DOHH2 (cell line): ENCODE data around the gene NAE1.

Experiments used
- H3F3A ChIP-seq: fragments of 200-600 bp; sonication (generic), shearing (Covaris generic); 2 replicates; pipeline ENCODE4 v1.6.0; 2016; ENCODE audit warnings: antibody characterized with exemption, mild to moderate bottlenecking; ENCODE audit not compliant: control insufficient read depth, insufficient read depth
- H3K27ac ChIP-seq: fragments of 200-600 bp; sonication (generic); 2 replicates; pipeline ENCODE4 v1.5.1; 2014; ENCODE audit warnings: low read depth, mild to moderate bottlenecking, low read length, moderate library complexity
- H3K27me3 ChIP-seq: fragments of 200-600 bp; sonication (generic); 2 replicates; pipeline ENCODE4 v1.6.1; 2014; ENCODE audit warnings: mild to moderate bottlenecking, low read length, mixed read lengths; ENCODE audit not compliant: control insufficient read depth
- H3K36me3 ChIP-seq: fragments of 200-600 bp; sonication (generic); 2 replicates; pipeline ENCODE4 v1.6.1; 2014; ENCODE audit warnings: mild to moderate bottlenecking, low read length, moderate library complexity, mixed read lengths; ENCODE audit not compliant: control insufficient read depth
- H3K4me1 ChIP-seq: fragments of 200-600 bp; sonication (generic); 2 replicates; pipeline ENCODE4 v1.6.1; 2014; ENCODE audit warnings: mild to moderate bottlenecking, low read length, mixed read lengths; ENCODE audit not compliant: control insufficient read depth
- H3K4me2 ChIP-seq: fragments of 200-600 bp; sonication (generic); 2 replicates; pipeline ENCODE4 v1.6.0; 2014; ENCODE audit warnings: mild to moderate bottlenecking, low read length, moderate library complexity
- H3K4me3 ChIP-seq: fragments of 200-600 bp; sonication (generic); 2 replicates; pipeline ENCODE4 v1.5.1; 2014; ENCODE audit warnings: mild to moderate bottlenecking, low read length, mixed read lengths
- H3K79me2 ChIP-seq: fragments of 200-600 bp; sonication (generic); 2 replicates; pipeline ENCODE4 v1.6.1; 2014; ENCODE audit warnings: mild to moderate bottlenecking, low read length, mixed read lengths; ENCODE audit not compliant: control insufficient read depth
- H3K9me2 ChIP-seq: fragments of 200-600 bp; sonication (generic); replicated peaks from 2 replicates; pipeline ENCODE4 v1.6.1; 2014; ENCODE audit warnings: mild to moderate bottlenecking, low read length, mixed read lengths; ENCODE audit not compliant: control insufficient read depth
- H3K9me3 ChIP-seq: fragments of 200-600 bp; sonication (generic); 2 replicates; pipeline ENCODE4 v1.6.1; 2014; ENCODE audit warnings: antibody characterized with exemption, low read length, mixed read lengths; ENCODE audit not compliant: control insufficient read depth, insufficient read depth
- H4K20me1 ChIP-seq: fragments of 200-600 bp; sonication (generic); 2 replicates; pipeline ENCODE4 v1.6.0; 2014; ENCODE audit warnings: low read depth, mild to moderate bottlenecking, antibody characterized with exemption, low read length, moderate library complexity; ENCODE audit not compliant: control insufficient read depth, insufficient read depth
- CTCF ChIP-seq: fragments of 200-600 bp; sonication (generic); IDR thresholded peaks from one replicate; pipeline ENCODE4 v1.5.1; 2014; ENCODE audit warnings: antibody characterized with exemption, mild to moderate bottlenecking, low read depth, low read length; ENCODE audit not compliant: poor library complexity, severe bottlenecking
- EZH2phosphoT487 ChIP-seq: fragments of 200-600 bp; sonication (generic); IDR thresholded peaks from 2 replicates; pipeline ENCODE4 v1.6.1; 2017; ENCODE audit warnings: borderline replicate concordance, mild to moderate bottlenecking, antibody characterized with exemption, low read length, moderate library complexity, mixed read lengths

Gene NAE1

GRCh38 chr16:66873685-66874055 lies 42.9 kb upstream of the NAE1 start:
- Histone ChIP-seq H4K20me1 (no peaks in the 10 kb centered on the region), H3K36me3 (no peaks in the 10 kb centered on the region), H3K4me2 (peak overlapping the region; percentile 90; the same call in 1 of the 2 replicates), H3K4me3 (no peak overlapping the region; the same call in 1 of the 2 replicates), H3K27me3 (no peaks in the 10 kb centered on the region), H3K9me2 (no peaks in the 10 kb centered on the region), H3K79me2 (no peaks in the 10 kb centered on the region), H3K4me1 (peaks cover 47% of the 10 kb centered on the region), H3F3A (peaks cover 9% of the 10 kb centered on the region), H3K27ac (peak overlapping the region; percentile 50; the same call in 1 of the 2 replicates), H3K9me3 (no peaks in the 10 kb centered on the region)
- TF ChIP-seq EZH2phosphoT487 (no peak), CTCF (no peak)

GRCh38 chr16:66872943-66873684 lies 42.3 kb upstream of the NAE1 start:
- Histone ChIP-seq H3K27ac (peak overlapping the region; percentile 50), H3K27me3 (no peaks in the 10 kb centered on the region), H3K9me3 (no peaks in the 10 kb centered on the region), H3K4me1 (peaks cover 42% of the 10 kb centered on the region), H3K4me3 (peak overlapping the region; percentile 75), H3K79me2 (no peaks in the 10 kb centered on the region), H3K36me3 (no peaks in the 10 kb centered on the region), H3F3A (peaks cover 9% of the 10 kb centered on the region), H3K4me2 (peak overlapping the region; percentile 90), H4K20me1 (no peaks in the 10 kb centered on the region), H3K9me2 (no peaks in the 10 kb centered on the region)
- no peak; the same call in 1 of the 2 replicates for TF ChIP-seq EZH2phosphoT487
- peak; percentile 99 for TF ChIP-seq CTCF

- no peak overlapping the region for H3K27ac ChIP-seq
- no peaks in the 10 kb centered on the region for H3K9me2 ChIP-seq
- H3K4me3 ChIP-seq: peak overlapping the region; percentile 75
- TF ChIP-seq EZH2phosphoT487 (no peak), CTCF (no peak)
- H3K79me2 ChIP-seq: no peaks in the 10 kb centered on the region
- H3K27me3 ChIP-seq: no peaks in the 10 kb centered on the region
- H3K9me3 ChIP-seq: no peaks in the 10 kb centered on the region
- peaks cover 36% of the 10 kb centered on the region for H3K4me1 ChIP-seq
- H3K36me3 ChIP-seq: no peaks in the 10 kb centered on the region
- H3F3A ChIP-seq: peaks cover 9% of the 10 kb centered on the region
- H4K20me1 ChIP-seq: no peaks in the 10 kb centered on the region
- H3K4me2 ChIP-seq: peak overlapping the region; percentile 90
Observed at GRCh38 chr16:66872559-66872942, 41.8 kb upstream of the NAE1 start.
